RCC 7860 (cell line): ENCODE data around the gene FRMD7.

ENCODE experiments used
- DNase-seq: peaks from one replicate; pipeline ENCODE4 v3.0.0-alpha.2; 2015; ENCODE audit warnings: low spot score
- FAIRE-seq: peaks from 2 replicates; lab custom pipeline; 2012; peaks lifted over from hg19 to GRCh38; lab: Jason Lieb, UNC

FRMD7 gene

GRCh38 chrX:132040066-132040465, 87.8 kb downstream of the FRMD7 start:
- FAIRE-seq (no peak), DNase-seq (no peak)

- DNase-seq (no peak), FAIRE-seq (no peak)
Measured at GRCh38 chrX:132037479-132037993, 90.3 kb downstream of the FRMD7 start.

- no peak for DNase-seq
- FAIRE-seq, result no peak
Measured at GRCh38 chrX:132034648-132035047, 93.2 kb downstream of the FRMD7 start.

GRCh38 chrX:132033166-132033565, 94.7 kb downstream of the FRMD7 start:
- no peak for FAIRE-seq
- no peak for DNase-seq

GRCh38 chrX:132031867-132032266, 96.0 kb downstream of the FRMD7 start:
- no peak for FAIRE-seq
- DNase-seq, result no peak

- FAIRE-seq (no peak), DNase-seq (no peak)
Measured at GRCh38 chrX:132030264-132030663, 97.6 kb downstream of the FRMD7 start.
